Measurements from ENCODE around the gene MAN1C1. TPM values are rescaled to one million over a fixed set of nuclear protein-coding genes. Genes with fewer than 3 reads are reported as not detected.
A peak's percentile ranks its signal among the peaks of the same experiment; 100 is the strongest.

MAN1C1 gene
- total and polyA plus RNA-seq, 2 donors from 2014 or later, result 31.7 to 65.5 TPM

- Histone ChIP-seq H3K36me3 (ENCODE audit: control insufficient read depth in 2 of 3, insufficient read depth in 3 of 3, low read length in 3 of 3) (peaks cover 0 to 11% (median 3%) of the 10 kb centered on the region in 3 donors), H3K27me3 (ENCODE audit: control insufficient read depth, insufficient read depth, low read length) (no peaks in the 10 kb centered on the region), H3K4me3 (ENCODE audit: low read length in 3 of 3) (no peak overlapping the region), H3K9ac (ENCODE audit: low read length in 3 of 3) (no peak overlapping the region), H3K4me1 (ENCODE audit: control insufficient read depth in 2 of 3, insufficient read depth in 2 of 3, low read depth in 1 of 3, low read length in 3 of 3) (peaks cover 0 to 11% (median 0%) of the 10 kb centered on the region in 3 donors), H3K9me3 (ENCODE audit: control insufficient read depth in 2 of 3, insufficient read depth in 1 of 3, low read length in 3 of 3) (no peaks in the 10 kb centered on the region), H3K27ac (ENCODE audit: low read depth in 2 of 2, low read length in 2 of 2) (no peak overlapping the region)
- peak; percentile 92 for TF ChIP-seq CTCF (IDR thresholded peaks at IDR 0.05; ENCODE audit: borderline replicate concordance, extremely low read depth, insufficient read depth)
- FAIRE-seq (no peak), DNase-seq (peak; percentile 60 to 87 (median 66))
- intact Hi-C loops (cut with DNase I), result no loop called here
Measured at GRCh38 chr1:25810341-25811299, 194.0 kb downstream of the MAN1C1 start.

DNA sequence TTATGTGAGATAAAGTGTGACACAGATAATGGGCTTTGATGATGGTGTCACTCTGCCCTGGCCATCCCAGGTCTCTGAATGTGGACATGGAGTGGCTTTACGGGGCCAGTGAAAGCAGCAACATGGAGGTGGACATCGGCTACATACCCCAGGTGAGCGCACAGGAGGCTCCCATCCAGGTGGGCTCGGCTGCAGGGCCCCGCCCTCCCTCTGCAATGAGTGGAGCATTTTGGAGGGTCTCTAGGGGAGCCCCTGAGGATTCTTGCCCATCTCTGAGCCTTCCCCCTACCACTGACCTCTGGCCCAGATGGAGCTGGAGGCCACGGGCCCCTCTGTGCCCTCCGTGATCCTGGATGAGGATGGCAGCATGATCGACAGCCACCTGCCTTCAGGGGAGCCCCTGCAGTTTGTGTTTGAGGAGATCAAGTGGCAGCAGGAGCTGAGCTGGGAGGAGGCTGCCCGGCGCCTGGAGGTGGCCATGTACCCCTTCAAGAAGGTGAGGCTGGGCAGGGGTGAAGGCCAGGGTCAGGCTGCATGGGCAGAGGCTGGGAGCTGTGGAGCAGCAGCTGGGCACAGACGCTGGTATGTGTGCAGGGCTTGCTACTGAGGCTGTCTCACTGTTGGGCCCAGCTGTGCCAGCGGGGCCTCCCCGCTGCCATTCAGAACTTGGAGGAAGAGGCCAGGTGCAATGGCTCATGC lies 194.9 kb downstream of the MAN1C1 start:
- Histone ChIP-seq H3K9me3 (ENCODE audit: control insufficient read depth in 2 of 3, insufficient read depth in 1 of 3, low read length in 3 of 3) (no peaks in the 10 kb centered on the region), H3K27ac (ENCODE audit: low read depth in 2 of 2, low read length in 2 of 2) (no peak overlapping the region), H3K4me3 (ENCODE audit: low read length in 3 of 3) (no peak overlapping the region), H3K36me3 (ENCODE audit: control insufficient read depth in 2 of 3, insufficient read depth in 3 of 3, low read length in 3 of 3) (peaks cover 0 to 9% (median 3%) of the 10 kb centered on the region in 3 donors), H3K4me1 (ENCODE audit: control insufficient read depth in 2 of 3, insufficient read depth in 2 of 3, low read depth in 1 of 3, low read length in 3 of 3) (peaks cover 0 to 7% (median 0%) of the 10 kb centered on the region in 3 donors), H3K9ac (ENCODE audit: low read length in 3 of 3) (no peak overlapping the region), H3K27me3 (ENCODE audit: control insufficient read depth, insufficient read depth, low read length) (no peaks in the 10 kb centered on the region)
- no peak for TF ChIP-seq CTCF (IDR thresholded peaks at IDR 0.05; ENCODE audit: borderline replicate concordance, extremely low read depth, insufficient read depth)
- DNase-seq, result peak in 1 of 5 donors; percentile 74
- FAIRE-seq, result no peak
- intact Hi-C loops (cut with DNase I), result no loop called here

- FAIRE-seq, result no peak
- no peak overlapping the region for H3K9ac ChIP-seq (ENCODE audit: low read length in 3 of 3)
- H3K4me1 ChIP-seq (ENCODE audit: control insufficient read depth in 2 of 3, insufficient read depth in 2 of 3, low read depth in 1 of 3, low read length in 3 of 3), result peaks cover 0 to 12% (median 5%) of the 10 kb centered on the region in 3 donors
- H3K4me3 ChIP-seq (ENCODE audit: low read length in 3 of 3), result no peak overlapping the region
- no peaks in the 10 kb centered on the region for H3K27me3 ChIP-seq (ENCODE audit: control insufficient read depth, insufficient read depth, low read length)
- no peak overlapping the region for H3K27ac ChIP-seq (ENCODE audit: low read depth in 2 of 2, low read length in 2 of 2)
- intact Hi-C loops (cut with DNase I), result no loop called here
- H3K36me3 ChIP-seq (ENCODE audit: control insufficient read depth in 2 of 3, insufficient read depth in 3 of 3, low read length in 3 of 3), result peaks cover 0 to 7% (median 3%) of the 10 kb centered on the region in 3 donors
- TF ChIP-seq CTCF (IDR thresholded peaks at IDR 0.05; ENCODE audit: borderline replicate concordance, extremely low read depth, insufficient read depth), result no peak
- DNase-seq, result peak in 1 of 5 donors; percentile 22
- H3K9me3 ChIP-seq (ENCODE audit: control insufficient read depth in 2 of 3, insufficient read depth in 1 of 3, low read length in 3 of 3), result no peaks in the 10 kb centered on the region
Measured at GRCh38 chr1:25813071-25813733, 196.6 kb downstream of the MAN1C1 start.

All from kidney (tissue), 14 donors.